ENCODE data around the gene COPS8.
A peak's percentile ranks its signal among the peaks of the same experiment; 100 is the strongest.

The COPS8 gene

GRCh38 chr2:237139123-237139675, 53.5 kb downstream of the COPS8 start:
- ChIA-PET CTCF (interaction anchor here (0.6 kb wide), 1 partner anchor 136 kb away, joined by 5 read pairs; no protein-coding TSS in a partner anchor), POLR2A (no interaction called here)
- Histone ChIP-seq H3K9me3 (ENCODE audit: control insufficient read depth, insufficient read depth, low read depth, low read length) (no peaks in the 10 kb centered on the region), H3K36me3 (ENCODE audit: control insufficient read depth in 2 of 2, insufficient read depth in 1 of 2, low read length in 2 of 2) (no peaks in the 10 kb centered on the region), H3K4me3 (ENCODE audit: low read depth, low read length) (no peak overlapping the region), H3K27ac (ENCODE audit: extremely low read depth, low read depth, low read length) (no peak overlapping the region), H3K4me1 (ENCODE audit: control insufficient read depth, insufficient read depth, low read length) (no peaks in the 10 kb centered on the region)
- TF ChIP-seq ZBTB26 (tag by site-specific recombination; optimal IDR thresholded peaks at IDR 0.05) (peak; percentile 28), ZSCAN4 (tag by site-specific recombination; IDR thresholded peaks at IDR 0.05) (peak; percentile 93), ZNF621 (tag by site-specific recombination; IDR thresholded peaks at IDR 0.05) (no peak)

GRCh38 chr2:237140689-237141285, 55.1 kb downstream of the COPS8 start:
- ChIA-PET CTCF (interaction anchor here (0.9 to 3.3 kb wide), 4 partner anchors 8 to 431 kb away, joined by 3 to 16 read pairs (median 4); no protein-coding TSS in a partner anchor), POLR2A (no interaction called here)
- TF ChIP-seq ZNF488 (tag by site-specific recombination; IDR thresholded peaks at IDR 0.05) = no peak
- no peak for TF ChIP-seq ZNF768 (tag by site-specific recombination; IDR thresholded peaks at IDR 0.05)
- TF ChIP-seq ZNF830 (tag by site-specific recombination; IDR thresholded peaks at IDR 0.05; ENCODE audit: low read depth) = no peak
- TF ChIP-seq ZNF311 (tag by site-specific recombination; IDR thresholded peaks at IDR 0.05; ENCODE audit: borderline replicate concordance) = no peak
- no peak overlapping the region for H3K4me3 ChIP-seq (ENCODE audit: low read depth, low read length)
- H3K9me3 ChIP-seq (ENCODE audit: control insufficient read depth, insufficient read depth, low read depth, low read length) = no peaks in the 10 kb centered on the region
- no peaks in the 10 kb centered on the region for H3K36me3 ChIP-seq (ENCODE audit: control insufficient read depth in 2 of 2, insufficient read depth in 1 of 2, low read length in 2 of 2)
- no peaks in the 10 kb centered on the region for H3K4me1 ChIP-seq (ENCODE audit: control insufficient read depth, insufficient read depth, low read length)
- no peak overlapping the region for H3K27ac ChIP-seq (ENCODE audit: extremely low read depth, low read depth, low read length)

GRCh38 chr2:237141571-237142051, 55.9 kb downstream of the COPS8 start:
- ChIA-PET CTCF (interaction anchor here (1.2 to 3.3 kb wide), 3 partner anchors 9 to 24 kb away, joined by 3 to 16 read pairs (median 5); no protein-coding TSS in a partner anchor), POLR2A (no interaction called here)
- no peaks in the 10 kb centered on the region for H3K4me1 ChIP-seq (ENCODE audit: control insufficient read depth, insufficient read depth, low read length)
- TF ChIP-seq ZNF223 (tag by site-specific recombination; IDR thresholded peaks at IDR 0.05) = no peak
- no peak for TF ChIP-seq SCRT1 (tag by site-specific recombination; IDR thresholded peaks at IDR 0.05; ENCODE audit: borderline replicate concordance)
- TF ChIP-seq ZNF16 (tag by site-specific recombination; IDR thresholded peaks at IDR 0.05; ENCODE audit: low read depth) = no peak
- no peak for TF ChIP-seq ZNF398 (tag by site-specific recombination; IDR thresholded peaks at IDR 0.05)
- no peak for TF ChIP-seq ZNF423 (tag by site-specific recombination; IDR thresholded peaks at IDR 0.05)
- TF ChIP-seq SP2 (tag by site-specific recombination; IDR thresholded peaks at IDR 0.05) = no peak
- no peaks in the 10 kb centered on the region for H3K36me3 ChIP-seq (ENCODE audit: control insufficient read depth in 2 of 2, insufficient read depth in 1 of 2, low read length in 2 of 2)
- H3K4me3 ChIP-seq (ENCODE audit: low read depth, low read length) = no peak overlapping the region
- no peak overlapping the region for H3K27ac ChIP-seq (ENCODE audit: extremely low read depth, low read depth, low read length)
- H3K9me3 ChIP-seq (ENCODE audit: control insufficient read depth, insufficient read depth, low read depth, low read length) = no peaks in the 10 kb centered on the region; the same call in 1 of the 2 replicates
